Placental pericyte (primary cell): ENCODE results near the gene DYDC1. TPM values are rescaled to one million over a fixed set of nuclear protein-coding genes. Genes with fewer than 3 reads are reported as not detected.

Source experiments
- total RNA-seq: library from RNA; depleted of rRNA; stranded (reverse); fragments of >200 nt; gene quantifications from 2 replicates; pipeline ENCODE4 v1.2.3, GENCODE V29; 2012

The DYDC1 gene
- total RNA-seq, result not detected in 2 replicates

DNA sequence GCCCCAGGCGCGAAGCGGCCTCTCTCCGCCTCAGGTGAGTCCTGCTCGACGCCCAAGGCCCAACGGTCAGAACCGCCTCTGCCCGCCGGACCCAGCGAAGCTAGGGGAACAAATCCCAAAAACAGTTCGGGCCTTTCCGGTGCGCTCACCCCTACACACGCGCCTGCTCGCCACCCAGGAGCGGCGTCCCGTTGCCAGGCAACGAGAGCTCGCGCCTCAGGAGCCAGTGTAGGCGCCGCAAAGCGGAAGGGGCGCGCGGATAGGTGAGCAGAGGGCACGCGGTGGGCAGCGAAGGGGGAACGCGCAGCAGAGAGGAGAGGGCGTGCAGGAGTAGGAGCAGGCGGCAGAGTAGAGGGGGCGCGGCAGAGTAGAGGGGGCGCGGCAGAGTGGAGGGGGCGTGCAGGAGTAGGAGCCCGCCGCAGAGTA, at the start of gene DYDC1, which contains the start of gene DYDC2:
DYDC1 (minus strand) TSS at position 193 of the 426 bp plus-strand sequence. CDS start 4,154 bp downstream, outside the sequence.
DYDC2 (plus strand) TSS at position 219 of the 426 bp plus-strand sequence. CDS start 5,663 bp downstream, outside the sequence.

DNA sequence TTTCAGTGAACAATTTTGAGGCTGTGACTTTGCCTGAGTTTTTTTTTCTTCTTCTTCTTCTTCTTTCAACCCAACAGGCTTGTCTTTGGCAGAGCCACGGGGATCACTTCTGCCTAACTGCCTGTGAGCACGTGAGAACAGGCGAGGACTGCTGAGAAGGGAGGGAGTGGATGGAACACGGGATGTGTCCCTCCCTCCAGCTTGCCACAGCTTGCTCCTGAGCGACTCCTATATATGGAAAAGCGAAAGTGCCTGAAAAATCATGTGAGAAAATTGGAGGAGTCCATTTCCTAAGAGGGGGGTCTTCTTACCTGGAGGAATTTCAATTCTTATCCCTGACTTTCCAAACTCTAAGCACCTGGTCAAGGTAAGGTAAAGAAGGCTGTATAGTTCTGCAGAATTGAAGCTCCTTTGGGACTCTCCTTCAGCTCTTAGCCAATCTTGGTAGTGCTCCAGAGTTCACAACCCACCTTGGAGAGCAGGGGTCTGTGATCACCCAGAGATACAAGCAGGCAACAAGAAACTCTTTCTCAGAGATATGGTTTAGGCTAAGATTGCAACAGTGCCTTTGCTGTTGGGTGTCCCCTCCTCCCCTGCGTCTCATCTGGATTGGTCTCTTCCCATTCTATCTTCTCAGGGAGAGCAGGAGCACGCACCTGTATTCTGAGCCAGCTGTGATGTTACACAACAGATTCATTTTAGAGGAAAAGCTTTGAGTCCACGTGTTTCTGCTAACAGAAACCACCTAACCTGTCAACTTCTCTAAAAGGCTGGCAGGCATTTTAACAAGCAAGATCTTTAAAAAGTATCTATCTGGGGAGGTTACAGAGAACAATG, 66.9 kb downstream of the DYDC1 start, which contains the start of gene MAT1A:
MAT1A (minus strand) TSS at position 208 of the 837 bp plus-strand sequence. CDS start 235 bp downstream, outside the sequence.

Other genes with a start within 250 kb of the DYDC1 start
- 0.29 and 0.44 TPM in 2 replicates for gene PLAC9, start 224.0 kb downstream of the DYDC1 start, total RNA-seq
- gene ANXA11, start 151.2 kb downstream of the DYDC1 start, total RNA-seq, result 91.0 and 149 TPM in 2 replicates
- not detected in 2 replicates for gene MAT1A, start 67.1 kb downstream of the DYDC1 start, total RNA-seq
- not detected in 2 replicates for gene DYDC2, start within 50 bp of the DYDC1 start, total RNA-seq
- gene PRXL2A, start 51.8 kb upstream of the DYDC1 start, total RNA-seq, result 33.0 and 49.4 TPM in 2 replicates
- 91.0 and 146 TPM in 2 replicates for gene TSPAN14, start 97.6 kb upstream of the DYDC1 start, total RNA-seq
- 0.22 and 0.29 TPM in 2 replicates for gene SH2D4B, start 181.1 kb upstream of the DYDC1 start, total RNA-seq